ENCODE measurements around the gene EPN2.
A peak's percentile ranks its signal among the peaks of the same experiment; 100 is the strongest.

Gene EPN2

DNA sequence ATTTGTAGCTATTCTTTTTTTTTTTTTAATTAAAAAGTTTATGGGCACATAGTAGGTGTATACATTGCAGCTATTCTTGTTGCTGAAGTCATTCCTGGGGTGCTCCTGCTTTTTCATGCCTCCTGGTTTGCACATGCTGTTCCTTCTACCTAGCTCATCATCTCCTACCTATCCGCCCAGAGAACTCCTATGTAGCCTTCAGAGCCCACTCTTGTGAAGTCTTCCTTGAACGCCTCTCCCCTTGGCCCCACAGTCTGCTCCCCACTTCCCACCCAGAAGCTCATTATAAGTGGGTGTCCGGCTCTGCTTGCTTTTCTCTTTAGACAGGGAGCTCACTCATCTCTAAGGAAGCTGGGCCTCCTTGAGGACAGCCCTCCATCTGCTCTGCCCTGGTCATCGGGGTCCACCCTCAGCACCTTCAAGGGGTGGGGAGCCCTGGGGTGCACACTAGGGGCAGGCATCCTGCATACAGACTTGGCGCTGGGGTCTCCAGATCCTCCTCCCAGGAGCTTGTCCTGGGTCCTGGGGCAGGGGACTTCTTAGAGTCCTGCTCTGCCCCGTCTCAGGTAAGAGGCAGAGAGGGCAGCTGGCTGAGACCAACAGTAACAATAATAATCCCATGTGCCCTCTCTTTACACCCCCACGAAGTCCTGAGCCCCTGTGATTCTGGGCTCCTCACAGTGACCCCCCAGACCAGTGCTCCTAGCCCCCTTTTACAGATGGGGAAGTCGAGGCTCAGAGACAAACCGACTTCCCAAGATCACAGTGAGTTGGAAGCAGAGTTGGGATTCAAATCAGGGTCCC is 128.9 kb downstream of the EPN2 start:
- no peak for DNase-seq (ENCODE audit: low spot score)

DNA sequence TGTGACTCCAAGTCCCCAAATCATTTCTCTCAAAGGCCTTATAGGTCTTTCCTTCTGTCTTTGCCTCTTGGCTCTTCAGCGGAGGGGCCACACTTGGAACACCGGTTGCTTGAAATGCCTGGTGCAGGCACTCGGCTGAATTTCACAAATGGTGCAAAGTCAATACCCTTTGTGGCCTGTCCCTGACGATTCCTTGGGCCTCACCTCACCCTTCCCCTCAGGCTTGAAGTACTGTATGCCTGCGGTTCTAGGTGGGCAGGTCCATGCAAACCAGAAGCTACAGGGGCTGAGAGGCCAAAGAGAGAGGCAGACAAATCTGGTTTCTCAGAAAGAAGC is 129.4 kb downstream of the EPN2 start:
- DNase-seq (ENCODE audit: low spot score): no peak

GRCh38 chr17:19368229-19368628 is 131.1 kb downstream of the EPN2 start:
- no peak for DNase-seq (ENCODE audit: low spot score)

- no peak for DNase-seq (ENCODE audit: low spot score)
These were observed 132.1 kb downstream of the EPN2 start for GRCh38 chr17:19369107-19369778.

- DNase-seq (ENCODE audit: low spot score): no peak
These were observed 132.8 kb downstream of the EPN2 start for GRCh38 chr17:19369846-19370492.

DNA sequence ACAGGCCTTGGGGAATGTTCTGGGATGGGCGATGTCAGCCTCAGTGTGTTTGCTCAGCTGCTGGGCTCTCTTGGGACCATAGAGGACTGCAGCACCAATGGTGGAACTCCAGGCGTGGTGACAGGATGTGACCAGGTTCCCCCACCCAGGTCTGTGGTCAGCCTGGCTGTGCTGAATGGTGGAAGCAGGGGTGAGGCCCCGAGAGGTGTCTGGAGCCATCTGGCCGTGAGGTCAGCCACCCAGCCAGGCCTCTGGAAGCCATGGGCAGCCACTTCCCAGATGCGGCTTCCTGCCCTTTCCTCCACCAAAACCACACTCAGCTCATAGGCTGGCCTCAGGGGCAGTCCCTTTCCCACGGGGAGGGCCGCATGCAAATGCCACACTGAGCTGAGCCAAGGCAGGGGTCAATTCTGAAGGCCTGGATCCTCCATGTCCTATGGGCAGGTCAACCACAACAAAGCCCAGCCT is 133.4 kb downstream of the EPN2 start:
- no peak for DNase-seq (ENCODE audit: low spot score)

- DNase-seq (ENCODE audit: low spot score): no peak
These were observed 134.3 kb downstream of the EPN2 start for GRCh38 chr17:19371259-19372010.

DNA sequence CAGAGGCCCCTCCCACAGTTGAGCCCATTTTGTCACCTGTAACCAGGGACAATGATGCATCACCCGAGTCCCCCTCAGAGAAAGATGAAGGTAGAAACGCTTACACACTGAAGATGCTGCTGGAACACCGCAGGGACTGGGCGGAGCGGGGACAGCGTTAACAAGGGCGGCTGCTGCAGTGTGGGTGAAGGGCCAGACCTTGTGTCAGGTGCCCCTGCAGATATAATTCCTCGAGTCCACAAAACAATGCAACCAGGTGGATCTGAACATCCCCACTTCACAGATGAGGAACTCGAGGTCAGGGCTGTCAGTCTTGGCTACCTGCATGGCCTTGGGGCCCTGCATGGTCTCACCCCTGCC is 134.8 kb downstream of the EPN2 start:
- DNase-seq (ENCODE audit: low spot score): no peak

- DNase-seq (ENCODE audit: low spot score): no peak
These were observed 135.3 kb downstream of the EPN2 start for GRCh38 chr17:19372439-19372838.

DNA sequence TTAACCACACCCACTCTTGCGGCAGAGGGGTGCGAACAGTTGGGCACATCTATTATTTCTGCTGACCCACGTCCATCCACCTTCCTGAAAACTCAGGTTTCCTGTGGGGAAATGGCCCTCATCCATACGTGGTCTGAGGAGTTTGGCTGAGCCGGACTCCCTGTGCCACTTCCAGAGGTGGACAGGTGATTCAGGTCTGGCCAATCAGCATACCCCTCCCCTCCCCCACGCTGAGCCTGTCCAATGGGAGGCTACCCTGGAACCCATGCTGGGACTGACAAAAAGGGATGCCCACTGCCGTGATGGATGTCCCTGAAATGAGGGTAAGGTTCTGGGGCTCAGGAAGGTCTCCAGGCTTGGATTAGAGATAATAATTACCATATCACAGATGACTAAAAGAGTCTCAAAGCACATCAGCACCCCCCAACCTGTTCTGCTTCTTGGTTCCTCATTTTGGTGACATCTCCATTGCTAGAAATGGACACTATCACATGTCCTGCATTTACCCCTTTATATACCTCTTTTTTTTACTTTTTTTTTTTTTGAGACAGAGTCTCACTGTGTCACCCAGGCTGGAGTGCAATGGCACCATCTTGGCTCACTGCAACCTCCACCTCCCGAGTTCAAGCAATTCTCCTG is 135.8 kb downstream of the EPN2 start:
- no peak for DNase-seq (ENCODE audit: low spot score)

DNA sequence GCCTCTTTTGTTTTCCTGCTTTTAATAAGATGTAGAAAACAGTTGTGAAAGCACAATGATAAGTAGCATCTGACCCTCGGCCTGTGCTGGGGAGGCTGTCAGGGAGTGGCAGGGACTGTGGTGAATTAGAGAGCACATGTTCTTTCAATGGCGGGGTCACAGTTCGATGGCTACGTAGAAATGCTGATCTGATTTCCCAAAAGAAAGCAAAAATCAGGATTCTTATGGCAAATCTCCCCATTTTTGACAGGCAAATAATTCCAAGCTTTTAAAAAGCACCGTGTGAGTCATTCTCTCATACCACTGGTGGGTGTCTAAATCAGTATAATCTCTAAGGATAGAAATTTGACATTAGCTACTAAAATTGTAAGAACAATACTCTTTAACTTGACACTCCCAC is 137.0 kb downstream of the EPN2 start:
- DNase-seq (ENCODE audit: low spot score): no peak

DNA sequence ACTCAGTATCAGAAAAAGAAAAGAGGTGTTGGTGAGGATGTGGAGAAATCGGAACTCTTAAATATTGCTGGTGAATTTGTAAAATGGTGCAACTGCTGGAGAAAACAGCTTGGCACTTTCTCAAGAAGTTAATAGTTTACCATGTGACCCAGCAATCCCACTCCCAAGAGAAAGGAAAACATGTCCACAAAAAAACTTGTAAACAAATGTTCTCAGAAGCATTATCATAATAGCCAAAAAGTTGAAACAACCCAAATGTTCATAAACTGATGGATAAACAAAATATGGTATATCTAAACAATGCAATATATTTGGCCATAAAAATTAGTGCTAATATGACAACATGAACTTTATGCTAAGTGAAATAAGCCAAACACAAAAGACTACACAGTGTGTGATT is 138.6 kb downstream of the EPN2 start:
- DNase-seq (ENCODE audit: low spot score): no peak

- DNase-seq (ENCODE audit: low spot score): no peak
These were observed 139.6 kb downstream of the EPN2 start for GRCh38 chr17:19376811-19377210.

GRCh38 chr17:19377602-19378415 is 140.6 kb downstream of the EPN2 start:
- peak; percentile 99 for DNase-seq (ENCODE audit: low spot score)

DNA sequence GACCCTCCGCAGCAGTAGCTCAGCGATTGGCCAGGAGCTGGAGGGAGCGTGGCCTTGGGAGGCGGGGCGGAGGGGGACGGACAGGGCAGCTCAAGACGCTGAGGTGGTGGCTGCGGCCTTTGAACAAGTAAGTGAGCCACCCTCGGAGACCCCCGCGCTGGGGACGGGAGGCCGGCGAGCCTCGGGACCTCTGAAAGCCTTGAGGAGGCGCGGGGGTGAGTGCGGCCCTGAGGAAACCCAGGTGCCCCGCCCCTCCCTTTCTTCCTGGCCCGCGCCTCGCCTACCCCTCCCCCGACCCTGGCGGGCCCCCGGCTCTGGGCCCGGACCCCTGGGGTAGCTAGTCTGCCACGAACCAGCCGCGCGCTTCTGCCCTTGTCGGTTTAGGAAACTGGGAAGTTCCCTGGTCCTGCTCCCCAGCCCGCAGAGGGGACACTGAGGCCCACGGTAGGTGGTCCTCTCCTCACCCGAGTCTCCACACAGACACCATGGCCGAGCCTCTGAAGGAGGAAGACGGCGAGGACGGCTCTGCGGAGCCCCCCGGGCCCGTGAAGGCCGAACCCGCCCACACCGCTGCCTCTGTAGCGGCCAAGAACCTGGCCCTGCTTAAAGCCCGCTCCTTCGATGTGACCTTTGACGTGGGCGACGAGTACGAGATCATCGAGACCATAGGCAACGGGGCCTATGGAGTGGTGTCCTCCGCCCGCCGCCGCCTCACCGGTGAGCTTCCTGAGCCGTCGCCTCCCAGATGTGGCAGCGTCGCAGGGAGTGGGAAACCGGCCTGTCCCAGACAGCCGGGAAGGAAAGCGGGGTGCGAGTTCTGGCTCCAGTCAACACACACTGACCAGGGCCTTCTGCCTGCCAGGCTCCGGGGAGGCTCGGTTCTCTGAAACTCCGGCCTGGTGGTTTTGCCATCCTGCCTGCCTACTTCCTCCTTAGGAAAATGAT is 141.5 kb downstream of the EPN2 start, which contains the start of gene MAPK7:
MAPK7 (plus strand) TSS at position 83 of the 945 bp plus-strand sequence; CDS start at position 486, 403 bp downstream.
- no peak for DNase-seq (ENCODE audit: low spot score)

- no peak for DNase-seq (ENCODE audit: low spot score)
These were observed 142.3 kb downstream of the EPN2 start for GRCh38 chr17:19379361-19380065.

DNA sequence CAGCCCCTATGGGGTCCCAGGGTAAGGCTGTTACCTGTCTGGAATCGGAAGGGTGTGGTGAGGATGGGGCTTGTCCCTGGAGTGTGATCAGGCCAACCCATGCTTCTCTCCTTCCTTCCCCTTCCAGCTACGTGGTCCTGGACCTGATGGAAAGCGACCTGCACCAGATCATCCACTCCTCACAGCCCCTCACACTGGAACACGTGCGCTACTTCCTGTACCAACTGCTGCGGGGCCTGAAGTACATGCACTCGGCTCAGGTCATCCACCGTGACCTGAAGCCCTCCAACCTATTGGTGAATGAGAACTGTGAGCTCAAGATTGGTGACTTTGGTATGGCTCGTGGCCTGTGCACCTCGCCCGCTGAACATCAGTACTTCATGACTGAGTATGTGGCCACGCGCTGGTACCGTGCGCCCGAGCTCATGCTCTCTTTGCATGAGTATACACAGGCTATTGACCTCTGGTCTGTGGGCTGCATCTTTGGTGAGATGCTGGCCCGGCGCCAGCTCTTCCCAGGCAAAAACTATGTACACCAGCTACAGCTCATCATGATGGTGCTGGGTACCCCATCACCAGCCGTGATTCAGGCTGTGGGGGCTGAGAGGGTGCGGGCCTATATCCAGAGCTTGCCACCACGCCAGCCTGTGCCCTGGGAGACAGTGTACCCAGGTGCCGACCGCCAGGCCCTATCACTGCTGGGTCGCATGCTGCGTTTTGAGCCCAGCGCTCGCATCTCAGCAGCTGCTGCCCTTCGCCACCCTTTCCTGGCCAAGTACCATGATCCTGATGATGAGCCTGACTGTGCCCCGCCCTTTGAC is 143.5 kb downstream of the EPN2 start:
- no peak for DNase-seq (ENCODE audit: low spot score)

GRCh38 chr17:19381361-19381740 is 144.2 kb downstream of the EPN2 start:
- no peak for DNase-seq (ENCODE audit: low spot score)
